HCT116 (cell line): ENCODE results near the gene CORO2A. TPM values are rescaled to one million over a fixed set of nuclear protein-coding genes. Genes with fewer than 3 reads are reported as not detected.

Experiments
- ATAC-seq: fragments of 200-7000 bp; cut with Tn5 transposase; 2 replicates; pipeline ENCODE4 v1.9.1; 2020; ENCODE audit warnings: mild to moderate bottlenecking, moderate library complexity
- BruUV-seq: library from RNA; stranded (reverse); fragments of 400-500 nt; replicated peaks from 2 replicates; lab custom pipeline; 2021; lab: Mats Ljungman, UMichigan
- CTCF ChIA-PET: fragments of 300-600 bp; sonication (Branson Sonifier 250); formaldehyde crosslinking; loops from one replicate; lab custom pipeline; 2021; ENCODE audit warnings: antibody characterized with exemption; lab: Charles Lee
- POLR2A ChIA-PET: fragments of 300-600, 350-600 bp; sonication (Branson Sonifier 250); formaldehyde crosslinking; loops from one replicate; lab custom pipeline; 2021; ENCODE audit warnings: antibody characterized with exemption; lab: Charles Lee
- RAD21 ChIA-PET, 2 experiments: fragments of 300-600 bp; sonication (Branson Sonifier 250); formaldehyde crosslinking; loops; one replicate each; lab custom pipeline; 2023; ENCODE audit warnings: low total read pairs in 2 of 2; ENCODE audit not compliant: uncharacterized antibody in 2 of 2, unreplicated experiment in 2 of 2, low non-redundant PET in 1 of 2; lab: Charles Lee
- DNase-seq: peaks from one replicate; pipeline ENCODE4 v3.0.0-alpha.2; 2010; ENCODE audit warnings: low read depth, low spot score
- H2AFZ ChIP-seq: fragments of 200-600 bp; shearing (Covaris generic), sonication (generic); 2 replicates; pipeline ENCODE4 v1.6.1; 2017; ENCODE audit warnings: low read depth, mixed run types, mixed read lengths, antibody characterized with exemption, low read length; ENCODE audit not compliant: poor library complexity, severe bottlenecking
- H3K27ac ChIP-seq: 2 replicates; pipeline ENCODE4 v1.5.1; 2012; ENCODE audit warnings: low read depth, low read length
- H3K27me3 ChIP-seq: fragments of 200-600 bp; sonication (generic); 2 replicates; pipeline ENCODE4 v1.6.1; 2016; ENCODE audit warnings: mixed run types, low read length, mixed read lengths; ENCODE audit not compliant: insufficient read depth
- H3K36me3 ChIP-seq, 2 experiments: fragments of 200-500 bp in 1 of 2; fragments of 200-600 bp in 1 of 2; sonication (Bioruptor generic) in 1 of 2; sonication (generic) in 1 of 2; 2 replicates each; pipeline versions ENCODE4 v1.5.1 to v1.6.1; 2014 to 2016; ENCODE audit warnings: low read length in 2 of 2, inconsistent platforms in 1 of 2, mixed read lengths in 1 of 2, mixed run types in 1 of 2; ENCODE audit not compliant: insufficient read depth in 2 of 2, control insufficient read depth in 1 of 2
- H3K4me1 ChIP-seq, 2 experiments: fragments of 200-600 bp in 1 of 2; sonication (generic) in 1 of 2; 2 replicates each; pipeline versions ENCODE4 v1.5.1 to v1.6.1; 2012 to 2017; ENCODE audit warnings: low read length in 2 of 2, inconsistent platforms in 1 of 2, mild to moderate bottlenecking in 1 of 2, mixed read lengths in 1 of 2, mixed run types in 1 of 2, moderate library complexity in 1 of 2; ENCODE audit not compliant: insufficient read depth in 2 of 2, control insufficient read depth in 1 of 2
- H3K4me2 ChIP-seq: fragments of 200-600 bp; sonication (generic); 2 replicates; pipeline ENCODE4 v1.6.1; 2017; ENCODE audit warnings: mixed run types, low read length, mixed read lengths
- H3K4me3 ChIP-seq, 2 experiments: fragments of 200-600 bp in 1 of 2; sonication (generic) in 1 of 2; replicated peaks in 1 of 2; 2 replicates each; pipeline ENCODE4 v1.5.1; 2011 to 2016; ENCODE audit warnings: low read length in 2 of 2, control low read depth in 1 of 2, low read depth in 1 of 2, mild to moderate bottlenecking in 1 of 2, mixed read lengths in 1 of 2, mixed run types in 1 of 2
- H3K79me2 ChIP-seq: fragments of 200-600 bp; sonication (generic); 2 replicates; pipeline ENCODE4 v1.6.1; 2017; ENCODE audit warnings: mild to moderate bottlenecking, mixed run types, low read length, moderate library complexity, mixed read lengths; ENCODE audit not compliant: insufficient read depth
- H3K9ac ChIP-seq: fragments of 200-600 bp; sonication (generic); 2 replicates; pipeline ENCODE4 v1.6.1; 2016; ENCODE audit warnings: low read length, mixed read lengths
- H3K9me2 ChIP-seq: fragments of 200-600 bp; sonication (generic), shearing (Covaris generic); 2 replicates; pipeline ENCODE4 v1.6.1; 2017; ENCODE audit warnings: mixed run types, mild to moderate bottlenecking, moderate library complexity; ENCODE audit not compliant: insufficient read depth
- H3K9me3 ChIP-seq, 2 experiments: fragments of 200-500 bp in 1 of 2; fragments of 200-600 bp in 1 of 2; sonication (Bioruptor generic) in 1 of 2; sonication (generic) in 1 of 2; 2 replicates each; pipeline ENCODE4 v1.6.1; 2014 to 2017; ENCODE audit warnings: low read length in 2 of 2, mixed read lengths in 2 of 2, inconsistent platforms in 1 of 2, low read depth in 1 of 2, mild to moderate bottlenecking in 1 of 2, mixed run types in 1 of 2, moderate library complexity in 1 of 2; ENCODE audit not compliant: control insufficient read depth in 1 of 2, insufficient read depth in 1 of 2
- H4K20me1 ChIP-seq: fragments of 200-600 bp; sonication (generic), shearing (Covaris generic); 2 replicates; pipeline ENCODE4 v1.6.1; 2017; ENCODE audit warnings: mixed run types, mild to moderate bottlenecking, moderate library complexity; ENCODE audit not compliant: insufficient read depth
- CBX3 ChIP-seq: IDR thresholded peaks from 2 replicates; pipeline ENCODE4 v1.6.1; 2012; ENCODE audit warnings: low read depth
- CEBPB ChIP-seq: IDR thresholded peaks from 2 replicates; pipeline ENCODE4 v1.6.1; 2012; ENCODE audit warnings: low read depth
- ELF1 ChIP-seq: IDR thresholded peaks from 2 replicates; pipeline ENCODE4 v1.6.1; 2012; ENCODE audit warnings: low read depth, borderline replicate concordance
- EZH2 ChIP-seq: fragments of 200-600 bp; sonication (generic); IDR thresholded peaks from 2 replicates; pipeline ENCODE4 v1.6.1; 2017; ENCODE audit warnings: antibody characterized with exemption, mixed run types
- EZH2phosphoT487 ChIP-seq: fragments of 200-600 bp; IDR thresholded peaks from 2 replicates; pipeline ENCODE4 v1.6.1; 2018; ENCODE audit warnings: antibody characterized with exemption, borderline replicate concordance
- FOSL1 ChIP-seq: IDR thresholded peaks from 2 replicates; pipeline ENCODE4 v1.6.1; 2012; ENCODE audit warnings: low read depth
- JUND ChIP-seq: IDR thresholded peaks from 2 replicates; pipeline ENCODE4 v1.6.1; 2012
- POLR2A ChIP-seq: IDR thresholded peaks from 2 replicates; pipeline ENCODE4 v1.7.0; 2011; ENCODE audit warnings: borderline replicate concordance; ENCODE audit not compliant: insufficient read depth, insufficient read length; ENCODE audit errors: extremely low read depth
- RAD21 ChIP-seq: IDR thresholded peaks from 2 replicates; pipeline ENCODE4 v1.6.1; 2012; ENCODE audit warnings: low read depth, mild to moderate bottlenecking
- SIN3A ChIP-seq: IDR thresholded peaks from 2 replicates; pipeline ENCODE4 v1.6.1; 2012; ENCODE audit warnings: low read depth
- SP1 ChIP-seq: IDR thresholded peaks from 2 replicates; pipeline ENCODE4 v1.6.1; 2012; ENCODE audit warnings: low read depth
- SRF ChIP-seq: IDR thresholded peaks from 2 replicates; pipeline ENCODE4 v1.6.1; 2012; ENCODE audit warnings: low read depth
- TCF7L2 ChIP-seq: IDR thresholded peaks from 2 replicates; pipeline ENCODE4 v1.7.0; 2011; ENCODE audit warnings: borderline replicate concordance, inconsistent platforms; ENCODE audit not compliant: insufficient read depth, insufficient read length; ENCODE audit errors: extremely low read depth
- ZBTB33 ChIP-seq: IDR thresholded peaks from 2 replicates; pipeline ENCODE4 v1.6.1; 2011; ENCODE audit warnings: mild to moderate bottlenecking, low read length, moderate library complexity; ENCODE audit not compliant: insufficient replicate concordance; ENCODE audit errors: extremely low read depth
- ZNF274 ChIP-seq: fragments of 200-500 bp; sonication (Bioruptor generic); IDR thresholded peaks from 2 replicates; pipeline ENCODE4 v1.6.1; 2014; ENCODE audit warnings: mild to moderate bottlenecking, low read depth, low read length, inconsistent platforms
- intact Hi-C: fragments of 100-400 bp; cut with micrococcal nuclease; formaldehyde crosslinking; loops from 2 replicates; pipeline ENCODE4 v1.10.0; 2022
- total RNA-seq: library from RNA; stranded (reverse); gene quantifications from one replicate; pipeline ENCODE4 v1.2.1, GENCODE V29; 2021; ENCODE audit not compliant: unreplicated experiment
- TF ChIP-seq, protein P1 (sequence below): IDR thresholded peaks from 2 replicates; pipeline ENCODE4 v1.6.1; 2012
- TF ChIP-seq, protein P2 (sequence below): IDR thresholded peaks from 2 replicates; pipeline ENCODE4 v1.6.1; 2012
- TF ChIP-seq, protein P3 (sequence below), 3 experiments: fragments of 200-600 bp in 1 of 3; sonication (generic) in 1 of 3; IDR thresholded peaks in 2 of 3; conservative IDR thresholded peaks in 1 of 3; 2 replicates each; pipeline ENCODE4 v1.5.1; 2012 to 2017; ENCODE audit warnings: low read depth in 2 of 3, low read length in 2 of 3, antibody characterized with exemption in 1 of 3, borderline replicate concordance in 1 of 3, control low read depth in 1 of 3, mild to moderate bottlenecking in 1 of 3, mixed read lengths in 1 of 3, mixed run types in 1 of 3, moderate library complexity in 1 of 3; ENCODE audit not compliant: insufficient read depth in 1 of 3

The CORO2A gene
- total RNA-seq, 1 experiment from 2014 or later, result 5.7 TPM

GRCh38 chr9:98185021-98185567, 7.3 kb downstream of the CORO2A start (continued):
- no peak for TF ChIP-seq SP1
- TF ChIP-seq JUND, result no peak
- no peak for TF ChIP-seq ELF1
- no peak for TF ChIP-seq CEBPB
- no peak for TF ChIP-seq ZBTB33
- TF ChIP-seq, protein P1, sequence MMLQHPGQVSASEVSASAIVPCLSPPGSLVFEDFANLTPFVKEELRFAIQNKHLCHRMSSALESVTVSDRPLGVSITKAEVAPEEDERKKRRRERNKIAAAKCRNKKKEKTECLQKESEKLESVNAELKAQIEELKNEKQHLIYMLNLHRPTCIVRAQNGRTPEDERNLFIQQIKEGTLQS, result no peak

- CTCF ChIA-PET, result no interaction called here
- RAD21 ChIA-PET, result no interaction called here
- DNase-seq (no peak), ATAC-seq (no peak)
- Histone ChIP-seq H3K4me3 (no peak overlapping the region), H3K9me2 (no peaks in the 10 kb centered on the region), H3K36me3 (no peaks in the 10 kb centered on the region), H4K20me1 (no peaks in the 10 kb centered on the region), H2AFZ (no peak overlapping the region), H3K27me3 (no peaks in the 10 kb centered on the region), H3K9ac (no peak overlapping the region), H3K4me2 (no peak overlapping the region), H3K4me1 (peaks cover 4 to 13% of the 10 kb centered on the region in 2 experiments; a peak in 3 of 4 replicates), H3K27ac (no peak overlapping the region), H3K9me3 (no peaks in the 10 kb centered on the region), H3K79me2 (no peaks in the 10 kb centered on the region)
- intact Hi-C loops, result no loop called here
- no peak for TF ChIP-seq EZH2phosphoT487
- TF ChIP-seq, protein P2, sequence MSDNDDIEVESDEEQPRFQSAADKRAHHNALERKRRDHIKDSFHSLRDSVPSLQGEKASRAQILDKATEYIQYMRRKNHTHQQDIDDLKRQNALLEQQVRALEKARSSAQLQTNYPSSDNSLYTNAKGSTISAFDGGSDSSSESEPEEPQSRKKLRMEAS, result no peak
- no peak for TF ChIP-seq ZBTB33
- TF ChIP-seq, protein P1, result no peak
- TF ChIP-seq POLR2A, result no peak
- TF ChIP-seq TCF7L2, result no peak
- no peak for TF ChIP-seq JUND
- TF ChIP-seq, protein P3, sequence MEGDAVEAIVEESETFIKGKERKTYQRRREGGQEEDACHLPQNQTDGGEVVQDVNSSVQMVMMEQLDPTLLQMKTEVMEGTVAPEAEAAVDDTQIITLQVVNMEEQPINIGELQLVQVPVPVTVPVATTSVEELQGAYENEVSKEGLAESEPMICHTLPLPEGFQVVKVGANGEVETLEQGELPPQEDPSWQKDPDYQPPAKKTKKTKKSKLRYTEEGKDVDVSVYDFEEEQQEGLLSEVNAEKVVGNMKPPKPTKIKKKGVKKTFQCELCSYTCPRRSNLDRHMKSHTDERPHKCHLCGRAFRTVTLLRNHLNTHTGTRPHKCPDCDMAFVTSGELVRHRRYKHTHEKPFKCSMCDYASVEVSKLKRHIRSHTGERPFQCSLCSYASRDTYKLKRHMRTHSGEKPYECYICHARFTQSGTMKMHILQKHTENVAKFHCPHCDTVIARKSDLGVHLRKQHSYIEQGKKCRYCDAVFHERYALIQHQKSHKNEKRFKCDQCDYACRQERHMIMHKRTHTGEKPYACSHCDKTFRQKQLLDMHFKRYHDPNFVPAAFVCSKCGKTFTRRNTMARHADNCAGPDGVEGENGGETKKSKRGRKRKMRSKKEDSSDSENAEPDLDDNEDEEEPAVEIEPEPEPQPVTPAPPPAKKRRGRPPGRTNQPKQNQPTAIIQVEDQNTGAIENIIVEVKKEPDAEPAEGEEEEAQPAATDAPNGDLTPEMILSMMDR (IDR thresholded peaks at IDR 0.05 in 2 of 3, conservative IDR thresholded peaks at IDR 0.05 in 1 of 3; ENCODE audit: borderline replicate concordance in 1 of 3, insufficient read depth in 1 of 3, low read depth in 2 of 3, low read length in 2 of 3), result no peak
- no peak for TF ChIP-seq ELF1
- no peak for TF ChIP-seq SIN3A
- TF ChIP-seq FOSL1, result no peak
- no peak for TF ChIP-seq RAD21
- TF ChIP-seq ZNF274, result no peak
- no peak for TF ChIP-seq EZH2
- TF ChIP-seq SRF, result no peak
- no peak for TF ChIP-seq CBX3
- POLR2A ChIA-PET, result no interaction called here
- no TSS peak for BruUV-seq
Measured at GRCh38 chr9:98184326-98184725, 8.1 kb downstream of the CORO2A start.
